SK-N-MC (cell line): ENCODE results near the gene PHACTR2.

Experiments
- EZH2 ChIP-seq: fragments of 200-600 bp; sonication (generic); IDR thresholded peaks from one replicate; pipeline ENCODE4 v1.6.1; 2017; ENCODE audit warnings: antibody characterized with exemption
- FOXP2 ChIP-seq: optimal IDR thresholded peaks from 2 replicates; pipeline ENCODE3; 2011; ENCODE audit warnings: mild to moderate bottlenecking, moderate library complexity; ENCODE audit not compliant: insufficient read depth; ENCODE audit errors: extremely low read length, control extremely low read depth
- POLR2AphosphoS5 ChIP-seq: IDR thresholded peaks from 2 replicates; pipeline ENCODE4 v1.6.1; 2012; ENCODE audit warnings: mild to moderate bottlenecking, low read depth, low read length, borderline replicate concordance

DNA sequence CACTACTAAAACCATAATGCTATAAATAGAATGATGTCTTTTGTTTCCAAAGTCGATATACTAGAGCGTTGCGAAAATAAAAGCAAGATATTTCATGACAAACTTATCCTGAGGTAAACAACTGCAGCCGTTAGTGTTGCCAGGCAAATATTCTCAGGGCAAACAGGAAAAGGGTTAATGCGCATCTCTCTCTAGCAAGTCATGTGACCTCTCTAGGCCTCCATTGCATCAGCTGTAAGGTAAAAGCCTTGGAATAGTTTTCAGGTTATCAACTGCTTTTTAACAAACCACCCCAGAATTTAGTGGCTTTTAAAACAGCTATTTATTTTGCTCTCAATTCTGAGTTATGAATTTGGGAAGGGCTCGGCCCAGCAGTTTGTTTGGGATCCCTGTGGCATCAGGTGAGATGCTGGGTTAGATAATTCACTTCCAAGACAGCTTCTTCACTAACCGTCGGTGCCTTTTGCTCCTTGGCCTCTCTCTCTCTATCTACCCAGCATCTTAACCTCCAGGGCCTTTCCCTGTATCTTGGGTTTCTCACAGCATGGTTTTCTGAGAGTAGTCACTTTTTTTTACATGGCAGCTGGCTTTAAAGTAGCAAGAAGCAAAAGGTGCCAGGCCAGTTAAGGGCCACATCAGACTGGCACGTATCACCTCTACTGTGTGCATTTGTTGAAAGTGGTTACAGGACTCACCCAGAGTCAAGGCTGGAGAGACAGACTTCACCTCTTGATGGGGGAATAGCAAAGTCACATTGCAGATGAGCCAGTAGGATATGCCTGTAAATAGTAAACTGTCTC lies 126.2 kb downstream of the PHACTR2 start:
- TF ChIP-seq EZH2 (no peak), POLR2AphosphoS5 (no peak), FOXP2 (no peak)
